GM19324 (cell line): ENCODE measurements around the gene PDE3B.

Experiments
- ATAC-seq: cut with Tn5 transposase; IDR thresholded peaks from one replicate; pipeline ENCODE4 v1.9.1; 2021; ENCODE audit warnings: mild to moderate bottlenecking, moderate library complexity; ENCODE audit not compliant: unreplicated experiment, low FRiP score

Gene PDE3B

DNA sequence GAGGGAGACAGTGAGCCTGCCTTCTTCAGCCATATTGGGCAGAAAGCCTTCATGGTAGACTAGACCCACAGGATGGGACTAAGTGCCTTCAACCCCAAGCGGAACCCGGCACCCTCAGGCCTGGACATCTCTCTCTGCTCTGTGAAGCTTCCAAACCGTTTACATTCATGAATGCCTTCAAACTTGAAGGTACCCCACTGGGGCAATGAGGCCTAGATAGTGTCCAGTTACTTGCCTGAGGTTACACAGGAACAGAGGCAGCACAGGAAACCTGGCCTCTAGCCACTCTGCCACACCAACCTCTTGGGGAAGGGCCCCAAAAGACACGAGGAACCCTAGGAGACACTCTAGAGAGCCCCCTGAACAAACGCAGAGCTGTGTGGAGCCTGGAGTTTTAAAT is 263.0 kb downstream of the PDE3B start:
- ATAC-seq: no peak

DNA sequence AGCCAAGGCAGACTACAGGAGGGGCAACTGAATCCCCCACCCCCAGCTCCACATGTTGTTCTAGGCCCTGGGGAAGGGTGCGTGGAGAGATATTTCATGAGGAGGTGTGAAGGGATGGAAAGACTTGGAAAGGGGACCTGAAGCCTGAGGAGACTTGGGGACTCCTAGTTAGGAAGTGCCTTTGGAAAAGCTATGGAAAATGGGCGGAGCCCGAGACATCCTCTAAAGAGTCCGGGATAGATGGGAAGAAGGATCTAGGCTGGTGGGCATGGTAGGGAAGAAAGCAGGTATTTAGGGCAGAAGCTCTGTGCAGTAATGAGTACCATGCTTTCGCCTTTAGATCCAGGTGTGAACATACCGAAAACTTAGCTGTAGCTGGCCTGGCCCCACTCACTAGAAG is 263.4 kb downstream of the PDE3B start:
- no peak for ATAC-seq

DNA sequence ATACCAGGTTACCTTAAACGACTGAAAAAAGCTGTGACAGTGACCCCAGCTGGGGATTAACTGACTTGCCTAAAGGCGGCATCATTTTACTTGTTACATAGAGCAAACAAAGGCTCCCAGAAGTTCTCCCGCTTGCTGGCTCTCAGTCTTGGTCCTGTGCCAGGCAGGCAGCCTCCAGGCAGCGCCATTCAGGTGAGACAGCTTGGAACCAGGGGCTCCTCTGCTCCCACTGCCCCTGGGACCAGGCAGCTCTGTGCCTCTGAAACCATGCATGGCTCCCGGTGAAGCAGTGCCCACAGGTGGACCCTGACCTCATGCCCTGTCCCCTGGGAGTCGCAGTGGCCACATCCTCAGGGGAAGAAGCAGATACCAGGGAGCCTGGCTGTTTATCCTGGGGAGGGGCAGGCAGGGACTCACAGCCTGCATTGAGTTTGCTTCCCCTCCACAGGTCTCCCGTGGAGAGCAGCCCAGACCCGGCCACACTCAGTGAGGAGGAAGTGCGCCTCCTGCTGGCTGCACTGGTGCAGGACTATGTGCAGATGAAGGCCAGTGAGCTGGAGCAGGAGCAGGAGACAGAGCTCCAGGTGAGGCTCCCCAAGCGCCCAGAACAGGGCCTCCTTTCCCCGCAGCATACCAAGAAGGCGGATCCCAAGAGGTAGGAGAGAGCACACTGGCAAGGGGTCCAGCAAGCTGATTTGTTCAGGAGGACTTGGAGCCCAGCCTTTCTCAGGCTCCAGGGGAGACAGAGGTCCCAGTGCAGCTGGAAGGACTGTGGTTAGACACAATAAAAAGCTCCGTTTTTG is 264.0 kb downstream of the PDE3B start:
- peak; percentile 48 for ATAC-seq

DNA sequence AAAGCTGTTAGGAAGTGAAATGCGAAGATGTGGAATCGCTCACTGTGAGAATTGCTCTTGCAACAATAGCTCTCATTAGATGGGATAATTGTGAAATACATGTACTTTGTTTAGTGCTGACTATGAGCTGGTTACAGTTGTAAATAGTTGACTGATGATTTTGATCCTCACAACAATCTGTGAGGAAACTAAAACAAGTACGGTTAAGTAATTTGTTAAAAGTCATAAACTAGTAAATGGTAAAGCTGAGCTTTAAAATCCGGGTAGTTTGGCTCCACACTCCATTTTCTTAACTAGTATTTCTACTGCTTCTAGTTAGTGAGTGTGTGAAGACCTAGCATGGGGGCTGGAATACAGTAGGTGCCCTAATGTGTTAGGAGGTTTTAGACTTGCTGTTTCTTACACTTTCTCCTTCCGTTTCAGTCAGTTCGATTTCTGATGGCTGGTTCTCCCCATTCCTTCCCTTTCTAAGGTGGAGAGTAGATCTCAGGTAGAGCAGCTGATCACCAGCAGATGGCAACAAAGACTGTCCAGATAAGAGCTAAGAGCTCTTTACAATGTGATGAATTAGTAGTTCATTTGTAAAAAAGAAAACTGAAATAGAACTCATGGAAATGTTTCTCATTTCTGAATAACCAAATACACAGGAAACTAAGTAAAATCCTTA is 264.7 kb downstream of the PDE3B start:
- no peak for ATAC-seq

DNA sequence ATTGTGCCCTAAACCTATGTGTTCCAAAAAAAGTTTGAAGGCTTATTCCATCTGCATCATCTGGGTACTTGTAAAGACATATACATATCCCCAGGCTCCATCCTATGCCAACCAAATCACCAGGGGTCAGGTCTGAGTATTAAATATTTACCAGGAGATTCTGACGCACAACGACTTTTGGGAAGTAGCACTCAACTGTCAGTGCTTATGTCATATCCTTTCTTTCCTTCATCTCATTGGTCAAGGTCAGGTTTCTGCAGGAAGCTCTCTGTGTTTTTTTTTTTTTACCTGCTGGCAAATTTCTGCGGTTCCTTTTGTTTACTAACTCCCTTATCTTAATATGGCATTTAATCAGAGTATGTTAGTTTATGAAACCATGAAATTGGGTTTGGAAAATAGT is 270.9 kb downstream of the PDE3B start:
- ATAC-seq: no peak

DNA sequence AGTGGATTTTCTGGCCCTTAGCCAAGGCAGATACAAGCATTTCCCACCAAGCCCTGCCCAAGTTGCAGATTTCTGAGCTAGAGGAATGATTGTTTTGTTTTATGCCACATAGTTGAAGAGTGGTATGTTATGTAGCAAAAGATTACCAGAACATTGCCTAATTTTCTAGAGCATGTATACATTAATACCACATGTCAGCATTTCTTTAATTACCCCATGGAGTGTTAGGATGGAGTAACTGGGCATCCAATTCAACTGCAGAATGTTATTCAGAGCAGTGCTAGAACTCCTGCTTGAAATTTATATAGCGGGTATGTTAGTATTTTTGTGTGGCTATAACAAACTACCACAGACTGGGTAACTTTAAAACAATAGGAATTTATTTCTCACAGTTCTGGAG is 272.8 kb downstream of the PDE3B start:
- ATAC-seq: no peak
